Naive B cell (primary cell): Measurements from ENCODE around the gene CEP120. TPM values are rescaled to one million over a fixed set of nuclear protein-coding genes. Genes with fewer than 3 reads are reported as not detected.
"Not testable (repeated sequence)": the region's sequence is repeated elsewhere in the genome, so short reads cannot be mapped to it uniquely, and the experiment has no call there.

Source experiments
- ATAC-seq, 2 donors: fragments of 150-1000 bp; cut with Tn5 transposase; 2 replicates each; pipeline ENCODE4 v1.10.0; 2021; ENCODE audit warnings: low read depth in 2 of 2, mild to moderate bottlenecking in 2 of 2, moderate library complexity in 2 of 2
- DNase-seq: peaks from one replicate; pipeline ENCODE4 v3.0.0; 2022
- H3K27ac Mint-ChIP-seq, 6 donors: one replicate each; pipeline ENCODE4 v1.8.0; 2020 to 2022; ENCODE audit warnings: mild to moderate bottlenecking in 6 of 6, mixed read lengths in 6 of 6, moderate library complexity in 5 of 6, inconsistent platforms in 2 of 6
- H3K27me3 Mint-ChIP-seq, 3 donors: one replicate each; pipeline ENCODE4 v1.8.0; 2021 to 2022; ENCODE audit warnings: mixed read lengths in 3 of 3, mild to moderate bottlenecking in 1 of 3
- H3K36me3 Mint-ChIP-seq, 2 donors: one replicate each; pipeline ENCODE4 v1.8.0; 2020 to 2022; ENCODE audit warnings: mixed read lengths in 2 of 2, inconsistent platforms in 1 of 2, mild to moderate bottlenecking in 1 of 2
- H3K4me1 Mint-ChIP-seq, 3 donors: one replicate each; pipeline ENCODE4 v1.8.0; 2020 to 2022; ENCODE audit warnings: mixed read lengths in 3 of 3, inconsistent platforms in 1 of 3, mild to moderate bottlenecking in 1 of 3, moderate library complexity in 1 of 3
- H3K4me3 Mint-ChIP-seq, 8 donors: one replicate each; pipeline ENCODE4 v1.8.0; 2020 to 2022; ENCODE audit warnings: mild to moderate bottlenecking in 8 of 8, mixed read lengths in 8 of 8, moderate library complexity in 8 of 8, inconsistent platforms in 2 of 8
- H3K9me3 Mint-ChIP-seq, 7 donors: one replicate each; pipeline ENCODE4 v1.8.0; 2020 to 2022; ENCODE audit warnings: mixed read lengths in 7 of 7, mild to moderate bottlenecking in 5 of 7, inconsistent platforms in 2 of 7, moderate library complexity in 1 of 7
- polyA plus RNA-seq, 6 donors: library from polyadenylated mRNA; unstranded; fragments of 300-500 nt; fragmentation: Illumina TruSeq; gene quantifications; one replicate each; pipeline ENCODE4 v1.2.3, GENCODE V29; 2021; ENCODE audit warnings: low read depth in 6 of 6

Gene CEP120
- polyA plus RNA-seq, 6 donors from 2014 or later = 15.8 to 45.9 (median 31.2) TPM

GRCh38 chr5:123359454-123360200, 63.6 kb downstream of the CEP120 start:
- Mint-ChIP-seq H3K27me3 (no peaks in the 10 kb centered on the region), H3K4me3 (peak overlapping the region in 2 of 8 donors; percentile 21 to 53), H3K27ac (peak overlapping the region in 3 of 6 donors; percentile 5 to 61 (median 7)), H3K36me3 (peaks cover 26 to 45% of the 10 kb centered on the region in 2 donors), H3K4me1 (peaks cover 18 to 27% (median 21%) of the 10 kb centered on the region in 3 donors), H3K9me3 (peaks cover 0 to 6% (median 0%) of the 10 kb centered on the region in 7 donors)
- DNase-seq (peak; percentile 13), ATAC-seq (peak; percentile 48 to 60)

DNA sequence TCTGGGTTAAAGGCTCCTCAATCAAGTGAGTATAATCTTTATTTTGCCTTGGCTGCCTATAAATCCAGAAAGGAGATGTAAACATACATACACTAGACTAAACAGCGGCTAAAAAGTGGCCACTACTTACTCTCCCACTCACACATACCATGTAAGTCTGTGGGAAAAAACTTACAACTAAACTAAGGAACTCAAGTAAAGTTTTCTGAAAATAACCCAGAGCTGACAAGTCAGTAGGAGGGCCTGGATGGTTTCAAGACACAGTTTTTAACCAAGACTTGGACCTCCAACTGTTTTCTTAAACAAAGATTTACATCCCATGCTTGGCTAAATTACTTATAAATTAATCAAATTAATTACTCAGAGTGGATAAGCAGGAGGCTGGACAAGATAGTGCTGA, 64.5 kb downstream of the CEP120 start:
- no peaks in the 10 kb centered on the region for H3K27me3 Mint-ChIP-seq
- ATAC-seq (no peak), DNase-seq (no peak)
- H3K4me3 Mint-ChIP-seq = peak overlapping the region in 1 of 8 donors; percentile 24
- no peak overlapping the region for H3K27ac Mint-ChIP-seq
- peaks cover 0 to 9% (median 0%) of the 10 kb centered on the region in 7 donors for H3K9me3 Mint-ChIP-seq
- H3K4me1 Mint-ChIP-seq = peaks cover 23 to 31% (median 25%) of the 10 kb centered on the region in 3 donors
- H3K36me3 Mint-ChIP-seq = peaks cover 26 to 45% of the 10 kb centered on the region in 2 donors

DNA sequence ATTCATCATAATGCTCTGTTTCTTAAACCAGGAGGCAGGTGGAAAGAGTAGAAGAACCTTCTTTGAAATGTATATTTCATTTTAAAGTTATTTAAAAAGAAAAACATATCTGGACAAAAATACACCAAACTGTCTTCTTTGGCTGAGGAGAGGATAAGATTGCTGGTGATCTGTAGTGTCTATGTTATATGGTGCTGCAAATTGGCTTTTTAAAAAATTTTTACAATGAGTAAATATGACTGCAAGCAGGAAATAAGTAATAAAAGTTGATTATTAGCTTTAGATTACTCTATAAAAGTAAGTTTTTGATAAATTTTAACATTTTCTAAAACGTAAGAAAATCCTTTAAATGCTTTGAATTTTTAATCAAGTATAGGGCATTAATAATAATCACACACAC, 64.9 kb downstream of the CEP120 start:
- H3K27me3 Mint-ChIP-seq = no peaks in the 10 kb centered on the region
- peaks cover 0 to 12% (median 2%) of the 10 kb centered on the region in 7 donors for H3K9me3 Mint-ChIP-seq
- H3K4me1 Mint-ChIP-seq = peaks cover 28 to 36% (median 29%) of the 10 kb centered on the region in 3 donors
- peaks cover 26 to 43% of the 10 kb centered on the region in 2 donors for H3K36me3 Mint-ChIP-seq
- no peak overlapping the region for H3K4me3 Mint-ChIP-seq
- no peak overlapping the region for H3K27ac Mint-ChIP-seq
- ATAC-seq (no peak), DNase-seq (no peak)

DNA sequence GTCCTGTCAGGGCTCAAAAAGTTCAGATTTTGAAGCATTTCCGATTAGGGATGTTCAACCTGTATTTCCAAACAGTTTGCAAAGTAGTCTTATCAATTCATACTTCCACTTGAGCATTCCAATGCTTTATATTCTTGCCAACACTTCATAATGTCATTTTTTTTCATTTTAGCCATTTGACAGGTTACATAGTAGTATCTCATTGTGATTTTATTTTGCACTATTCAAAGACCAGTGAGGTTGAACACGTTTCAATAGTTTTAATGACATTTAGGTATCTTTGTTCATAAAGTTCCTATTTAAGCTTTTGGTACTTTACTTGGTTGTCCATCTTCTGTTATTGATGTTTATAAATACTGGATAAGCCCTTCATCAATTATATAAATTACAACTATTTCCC, 71.4 kb downstream of the CEP120 start:
- Mint-ChIP-seq H3K27me3 (no peaks in the 10 kb centered on the region), H3K4me1 (peaks cover 8 to 19% (median 17%) of the 10 kb centered on the region in 3 donors), H3K4me3 (no peak overlapping the region), H3K27ac (peak overlapping the region in 1 of 6 donors; percentile 37), H3K9me3 (peaks cover 0 to 13% (median 3%) of the 10 kb centered on the region in 7 donors), H3K36me3 (peaks cover 9 to 12% of the 10 kb centered on the region in 2 donors)
- DNase-seq (no peak), ATAC-seq (no peak)

- peak overlapping the region in 2 of 6 donors; percentile 18 to 47 for H3K27ac Mint-ChIP-seq
These were observed 72.0 kb downstream of the CEP120 start for GRCh38 chr5:123351240-123351639.

DNA sequence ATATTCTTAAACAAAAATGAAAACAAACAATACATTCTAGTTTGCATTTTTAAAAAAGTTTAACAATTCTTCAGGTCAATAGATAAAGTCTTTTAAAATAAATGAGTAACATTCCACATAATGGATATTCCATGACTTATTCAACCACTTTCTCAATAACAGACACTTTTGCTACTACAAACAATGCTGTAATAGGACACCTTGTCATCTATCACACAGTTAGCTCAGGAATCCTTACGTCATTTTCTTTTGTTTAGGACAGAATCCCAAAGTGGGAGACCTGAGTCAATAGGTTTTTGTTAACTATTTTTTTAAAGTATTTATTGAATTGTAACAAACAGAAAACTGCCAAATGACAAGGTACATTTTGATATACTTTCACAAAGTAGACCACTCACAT, 72.5 kb downstream of the CEP120 start:
- Mint-ChIP-seq H3K9me3 (peaks cover 0 to 10% (median 3%) of the 10 kb centered on the region in 7 donors), H3K4me3 (no peak overlapping the region), H3K27ac (peak overlapping the region in 2 of 6 donors; percentile 47 to 76)

More at GRCh38 chr5:123351240-123351639, 72.0 kb downstream of the CEP120 start:
- DNase-seq (no peak), ATAC-seq (no peak)
- Mint-ChIP-seq H3K4me1 (peaks cover 11 to 19% (median 17%) of the 10 kb centered on the region in 3 donors), H3K4me3 (no peak overlapping the region), H3K9me3 (peaks cover 0 to 10% (median 3%) of the 10 kb centered on the region in 7 donors), H3K36me3 (peaks cover 3 to 10% of the 10 kb centered on the region in 2 donors), H3K27me3 (no peaks in the 10 kb centered on the region)

GRCh38 chr5:123344816-123345426, 78.3 kb downstream of the CEP120 start:
- no peaks in the 10 kb centered on the region for H3K9me3 Mint-ChIP-seq
- DNase-seq (no peak), ATAC-seq (no peak)
- H3K36me3 Mint-ChIP-seq = peaks cover 0 to 10% of the 10 kb centered on the region in 2 donors
- H3K27me3 Mint-ChIP-seq = no peaks in the 10 kb centered on the region
- H3K4me3 Mint-ChIP-seq = peak overlapping the region in 3 of 8 donors; percentile 5 to 71 (median 7)
- H3K27ac Mint-ChIP-seq = peak overlapping the region in 2 of 6 donors; percentile 28 to 40
- H3K4me1 Mint-ChIP-seq = peaks cover 3 to 9% (median 7%) of the 10 kb centered on the region in 3 donors

More for the DNA sequence above, 72.5 kb downstream of the CEP120 start:
- no peak for DNase-seq
- Mint-ChIP-seq H3K36me3 (peaks cover 0 to 10% of the 10 kb centered on the region in 2 donors), H3K4me1 (peaks cover 11 to 19% (median 17%) of the 10 kb centered on the region in 3 donors), H3K27me3 (no peaks in the 10 kb centered on the region)
- ATAC-seq = no peak

DNA sequence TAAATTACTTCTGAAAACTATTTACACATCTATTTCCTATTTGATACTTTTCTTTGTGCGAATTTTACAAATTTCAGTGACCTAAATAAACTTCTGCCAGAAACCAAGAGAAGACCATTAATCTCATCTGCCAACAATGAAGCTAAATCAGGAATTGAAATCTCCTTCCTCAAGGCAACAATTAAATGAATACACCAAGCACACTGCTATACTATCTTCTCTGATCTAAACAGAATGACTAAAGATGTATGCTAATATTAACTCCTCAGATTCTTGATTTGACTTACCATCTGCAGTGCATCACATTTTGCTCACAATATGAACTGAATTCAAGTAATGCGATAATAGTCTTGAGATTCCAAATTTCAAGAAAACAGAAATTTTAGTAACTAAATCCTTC, 82.3 kb downstream of the CEP120 start:
- ATAC-seq (no peak), DNase-seq (no peak)
- H3K4me1 Mint-ChIP-seq = no peaks in the 10 kb centered on the region
- H3K36me3 Mint-ChIP-seq = no peaks in the 10 kb centered on the region
- no peak overlapping the region for H3K4me3 Mint-ChIP-seq
- H3K27me3 Mint-ChIP-seq = no peaks in the 10 kb centered on the region
- H3K27ac Mint-ChIP-seq = no peak overlapping the region
- H3K9me3 Mint-ChIP-seq = no peaks in the 10 kb centered on the region

- not testable (repeated sequence) for DNase-seq, H3K4me1 Mint-ChIP-seq, H3K36me3 Mint-ChIP-seq, ATAC-seq, H3K4me3 Mint-ChIP-seq, H3K9me3 Mint-ChIP-seq, H3K27ac Mint-ChIP-seq
- H3K27me3 Mint-ChIP-seq = peaks cover 8 to 17% (median 10%) of the 10 kb centered on the region in 3 donors
These were observed 114.8 kb downstream of the CEP120 start for GRCh38 chr5:123308377-123308776.

DNA sequence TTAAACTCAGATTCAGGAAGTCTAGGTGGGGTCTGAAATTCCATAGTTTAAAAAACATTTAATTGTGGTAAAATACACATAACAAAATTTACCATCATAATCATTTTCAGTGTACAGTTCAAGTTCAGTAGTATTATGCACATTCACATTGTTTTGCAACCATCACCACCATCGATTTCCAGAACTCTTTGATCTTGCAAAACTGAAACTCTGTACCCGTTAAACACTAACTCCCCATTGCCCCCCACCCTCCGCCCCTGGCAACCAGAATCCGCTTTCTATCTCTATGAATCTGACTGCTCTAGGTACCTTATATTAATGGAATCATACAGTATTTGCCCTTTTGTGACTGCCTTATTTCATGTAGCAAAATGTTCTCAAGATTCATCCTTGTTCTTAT, 117.5 kb downstream of the CEP120 start:
- H3K4me3 Mint-ChIP-seq = no peak overlapping the region
- peaks cover 0 to 5% (median 2%) of the 10 kb centered on the region in 7 donors for H3K9me3 Mint-ChIP-seq
- peaks cover 10 to 17% (median 13%) of the 10 kb centered on the region in 3 donors for H3K27me3 Mint-ChIP-seq
- no peaks in the 10 kb centered on the region for H3K4me1 Mint-ChIP-seq
- H3K27ac Mint-ChIP-seq = no peak overlapping the region
- no peak for ATAC-seq
- DNase-seq = no peak
- H3K36me3 Mint-ChIP-seq = no peaks in the 10 kb centered on the region

DNA sequence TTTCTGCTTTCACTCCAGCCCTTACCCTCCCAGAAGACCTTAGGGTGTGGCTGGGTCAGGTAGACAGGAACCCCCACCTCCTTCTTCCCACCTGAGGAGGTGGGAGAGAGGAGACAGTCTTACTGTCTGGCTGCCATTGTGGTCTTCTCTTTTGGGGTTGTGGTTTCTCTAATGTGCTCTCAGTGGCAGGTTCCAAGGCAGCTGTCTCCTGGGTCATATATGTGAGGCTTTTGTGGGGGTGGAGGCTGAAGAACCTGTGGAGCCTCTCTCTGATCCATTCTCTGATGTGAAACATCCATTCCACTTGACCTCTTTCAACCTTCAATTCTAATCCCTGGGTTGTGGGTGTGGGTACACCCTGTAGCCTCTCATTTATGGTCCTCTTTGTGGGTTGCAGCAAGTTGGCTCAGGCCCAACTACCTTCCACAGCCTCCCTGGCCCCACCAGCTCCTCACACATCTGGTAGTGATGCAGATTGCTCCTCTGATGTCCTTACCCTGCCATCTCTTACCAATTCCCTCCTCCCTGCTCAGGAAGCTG, 118.4 kb downstream of the CEP120 start:
- Mint-ChIP-seq H3K27me3 (peaks cover 10 to 23% (median 18%) of the 10 kb centered on the region in 3 donors), H3K4me1 (no peaks in the 10 kb centered on the region), H3K9me3 (peaks cover 0 to 14% (median 9%) of the 10 kb centered on the region in 7 donors), H3K36me3 (peaks cover 0 to 4% of the 10 kb centered on the region in 2 donors), H3K27ac (no peak overlapping the region), H3K4me3 (no peak overlapping the region)
- ATAC-seq (no peak), DNase-seq (no peak)

DNA sequence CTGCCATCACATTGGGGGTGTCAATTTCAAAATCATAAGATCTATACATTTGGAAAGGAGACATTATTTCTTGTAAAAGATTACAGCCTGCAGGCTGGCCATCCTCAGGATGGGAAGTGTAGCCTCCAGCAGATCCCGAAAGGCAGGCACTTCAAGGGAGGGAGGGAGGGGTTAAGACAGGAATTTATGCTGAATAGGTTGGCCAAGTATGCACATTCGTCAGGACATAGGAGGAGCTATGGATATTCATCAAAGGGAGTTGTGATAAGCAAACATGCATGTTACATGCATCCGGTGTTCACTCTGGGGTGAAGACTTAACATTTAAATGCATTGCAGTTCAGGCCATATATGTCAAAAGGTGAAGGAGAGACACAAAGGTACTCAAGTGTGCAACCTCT, 119.4 kb downstream of the CEP120 start:
- peaks cover 3 to 23% (median 14%) of the 10 kb centered on the region in 7 donors for H3K9me3 Mint-ChIP-seq
- H3K27me3 Mint-ChIP-seq = peaks cover 10 to 27% (median 24%) of the 10 kb centered on the region in 3 donors
- H3K4me1 Mint-ChIP-seq = no peaks in the 10 kb centered on the region
- peaks cover 0 to 11% of the 10 kb centered on the region in 2 donors for H3K36me3 Mint-ChIP-seq
- ATAC-seq = no peak
- DNase-seq = no peak
- H3K27ac Mint-ChIP-seq = no peak overlapping the region
- H3K4me3 Mint-ChIP-seq = no peak overlapping the region

GRCh38 chr5:123300266-123300665, 122.9 kb downstream of the CEP120 start:
- Mint-ChIP-seq H3K27me3 (peaks cover 6 to 30% (median 20%) of the 10 kb centered on the region in 3 donors), H3K4me3 (no peak overlapping the region), H3K4me1 (no peaks in the 10 kb centered on the region), H3K9me3 (peaks cover 3 to 20% (median 14%) of the 10 kb centered on the region in 7 donors), H3K36me3 (peaks cover 0 to 11% of the 10 kb centered on the region in 2 donors), H3K27ac (no peak overlapping the region)
- ATAC-seq (no peak), DNase-seq (no peak)
